Fibroblast of pulmonary artery (primary cell): ENCODE measurements around the gene SORCS2.

Experiments
- DNase-seq: peaks from one replicate; pipeline ENCODE4 v3.0.0-alpha.2; 2010; ENCODE audit warnings: low read depth
- H3K4me3 ChIP-seq: replicated peaks from 2 replicates; pipeline ENCODE4 v1.5.1; 2011; ENCODE audit warnings: low read depth, mild to moderate bottlenecking, control low read depth, low read length, moderate library complexity
- CTCF ChIP-seq: IDR thresholded peaks from 2 replicates; pipeline ENCODE4 v1.5.1; 2011; ENCODE audit warnings: mild to moderate bottlenecking, control low read depth, low read length, inconsistent platforms; ENCODE audit errors: missing control alignments

Gene SORCS2

GRCh38 chr4:7383266-7383665, 190.9 kb downstream of the SORCS2 start:
- DNase-seq, result no peak
- no peak overlapping the region for H3K4me3 ChIP-seq
- no peak for TF ChIP-seq CTCF

GRCh38 chr4:7384003-7384928, 191.9 kb downstream of the SORCS2 start:
- H3K4me3 ChIP-seq, result no peak overlapping the region
- no peak for DNase-seq
- TF ChIP-seq CTCF, result no peak

DNA sequence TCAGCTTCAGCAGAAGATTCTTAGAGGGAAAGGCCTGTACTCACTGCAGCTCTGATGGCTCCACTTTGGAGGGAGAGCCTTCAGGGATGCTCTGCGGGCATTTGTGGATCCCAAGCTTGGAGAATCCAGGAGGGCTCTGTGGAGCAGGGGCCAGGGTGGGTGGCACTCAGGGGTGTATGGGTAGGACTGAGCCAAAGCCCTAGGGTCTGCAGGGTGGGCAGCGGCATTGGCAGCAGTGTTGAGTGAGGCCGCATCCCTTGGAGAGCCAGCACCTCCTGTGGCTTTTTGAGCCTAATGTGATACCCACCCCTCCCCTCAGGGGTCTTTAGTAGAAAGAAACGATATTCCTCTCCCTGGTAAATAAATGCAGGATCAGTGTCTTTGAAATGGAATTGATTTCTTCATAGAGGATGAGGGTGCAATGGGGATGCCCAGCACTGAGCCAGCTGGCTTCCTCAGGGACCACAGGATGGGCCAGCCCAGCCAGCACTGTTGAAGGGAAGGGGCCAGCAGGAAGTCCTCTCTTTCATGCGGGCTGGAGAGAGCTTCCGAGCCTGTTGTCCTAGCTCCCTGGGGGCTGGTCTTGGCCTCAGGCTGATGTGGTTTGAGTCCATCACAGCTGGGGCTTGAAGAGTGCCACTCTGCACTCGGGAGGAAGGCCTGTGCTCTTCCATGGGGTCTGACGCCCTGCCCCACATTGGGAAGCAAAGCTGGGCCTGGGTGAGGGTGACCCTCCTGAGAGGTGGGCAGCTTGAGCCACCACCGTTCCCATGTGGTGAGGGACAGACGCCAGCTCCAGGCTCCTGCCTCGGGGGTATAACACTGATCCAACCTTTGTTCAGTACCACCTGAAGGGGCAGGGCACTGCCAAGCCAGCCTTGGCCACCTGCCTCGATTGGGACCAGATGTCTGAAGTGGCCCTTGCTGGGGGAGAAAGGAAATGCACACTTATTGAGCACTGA, 192.9 kb downstream of the SORCS2 start:
- no peak overlapping the region for H3K4me3 ChIP-seq
- no peak for TF ChIP-seq CTCF
- DNase-seq, result no peak

DNA sequence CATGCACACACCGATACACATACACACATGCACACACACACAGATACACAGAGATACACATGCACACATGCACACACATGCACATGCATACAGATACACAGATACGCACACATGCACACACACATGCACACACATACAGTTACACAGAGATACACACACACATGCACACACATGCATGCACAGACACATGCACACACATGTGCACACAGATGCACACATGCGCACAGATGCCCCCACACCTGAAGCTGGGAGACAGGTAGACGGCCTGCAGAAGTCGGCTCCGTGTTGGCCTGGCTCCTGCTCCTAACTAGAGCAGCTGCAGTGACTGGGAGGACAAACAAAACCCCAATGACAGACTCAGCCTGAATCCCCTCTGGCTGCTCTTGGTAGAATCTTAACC, 195.6 kb downstream of the SORCS2 start:
- no peak overlapping the region for H3K4me3 ChIP-seq
- DNase-seq, result no peak
- no peak for TF ChIP-seq CTCF

GRCh38 chr4:7388627-7389026, 196.3 kb downstream of the SORCS2 start:
- H3K4me3 ChIP-seq, result no peak overlapping the region
- DNase-seq, result no peak
- TF ChIP-seq CTCF, result no peak

- DNase-seq, result no peak
- no peak overlapping the region for H3K4me3 ChIP-seq
- TF ChIP-seq CTCF, result no peak
These were observed 196.9 kb downstream of the SORCS2 start for GRCh38 chr4:7389101-7389701.
